ENCODE results near the gene PLAU.

- TF ChIP-seq CTCF (IDR thresholded peaks at IDR 0.05; ENCODE audit: low read length) (no peak), EZH2 (IDR thresholded peaks at IDR 0.05; ENCODE audit: borderline replicate concordance, low read length) (no peak)
Observed at GRCh38 chr10:73937333-73938043, 26.6 kb downstream of the PLAU start.

Data from OCI-LY1 (cell line).